Activated CD4-positive, alpha-beta T cell treated with anti-CD3 and anti-CD28 coated beads, Interleukin-2, amount 10 ng/mL, durations not matched to agents 7 days and 5 days (primary cell): Measurements from ENCODE around the gene ATP1A1. TPM values are rescaled to one million over a fixed set of nuclear protein-coding genes. Genes with fewer than 3 reads are reported as not detected.

Experiments
- CTCF ChIA-PET: fragments of 350-600 bp; sonication (Branson Sonifier 250); formaldehyde crosslinking; loops from one replicate; lab custom pipeline; 2021; ENCODE audit warnings: antibody characterized with exemption; lab: Charles Lee
- POLR2A ChIA-PET: fragments of 350-600 bp; sonication (Branson Sonifier 250); formaldehyde crosslinking; loops from one replicate; lab custom pipeline; 2021; ENCODE audit warnings: antibody characterized with exemption; lab: Charles Lee
- DNase-seq: peaks from one replicate; pipeline ENCODE4 v3.0.0-alpha.2; 2020
- H3K27ac Mint-ChIP-seq: one replicate; pipeline ENCODE4 v1.8.0; 2021; ENCODE audit warnings: mild to moderate bottlenecking, moderate library complexity, mixed read lengths
- H3K27me3 Mint-ChIP-seq: one replicate; pipeline ENCODE4 v1.8.0; 2021; ENCODE audit warnings: mixed read lengths
- H3K36me3 Mint-ChIP-seq: one replicate; pipeline ENCODE4 v1.8.0; 2021; ENCODE audit warnings: low read depth, mixed read lengths
- H3K4me1 Mint-ChIP-seq: one replicate; pipeline ENCODE4 v1.8.0; 2021; ENCODE audit warnings: mixed read lengths
- H3K4me3 Mint-ChIP-seq: one replicate; pipeline ENCODE4 v1.8.0; 2021; ENCODE audit warnings: mild to moderate bottlenecking, moderate library complexity, mixed read lengths
- H3K9me3 Mint-ChIP-seq: one replicate; pipeline ENCODE4 v1.8.0; 2021; ENCODE audit warnings: mixed read lengths
- total RNA-seq, 2 experiments: library from RNA; stranded (reverse); gene quantifications; one replicate each; pipeline ENCODE4 v1.2.3, GENCODE V29; 2021

The ATP1A1 gene
- total RNA-seq, 2 experiments from 2014 or later = 260 to 274 TPM

- H3K27ac Mint-ChIP-seq = no peak overlapping the region
- DNase-seq = no peak
- H3K27me3 Mint-ChIP-seq = peaks cover 18% of the 10 kb centered on the region
- CTCF ChIA-PET = interaction anchor here (1.1 kb wide), 1 partner anchor 8 kb away, joined by 3 read pairs; no protein-coding TSS in a partner anchor
- POLR2A ChIA-PET = no interaction called here
- H3K36me3 Mint-ChIP-seq = no peaks in the 10 kb centered on the region
- H3K4me1 Mint-ChIP-seq = no peaks in the 10 kb centered on the region
- no peaks in the 10 kb centered on the region for H3K9me3 Mint-ChIP-seq
- no peak overlapping the region for H3K4me3 Mint-ChIP-seq
Observed at GRCh38 chr1:116426401-116426800, 53.4 kb downstream of the ATP1A1 start.

DNA sequence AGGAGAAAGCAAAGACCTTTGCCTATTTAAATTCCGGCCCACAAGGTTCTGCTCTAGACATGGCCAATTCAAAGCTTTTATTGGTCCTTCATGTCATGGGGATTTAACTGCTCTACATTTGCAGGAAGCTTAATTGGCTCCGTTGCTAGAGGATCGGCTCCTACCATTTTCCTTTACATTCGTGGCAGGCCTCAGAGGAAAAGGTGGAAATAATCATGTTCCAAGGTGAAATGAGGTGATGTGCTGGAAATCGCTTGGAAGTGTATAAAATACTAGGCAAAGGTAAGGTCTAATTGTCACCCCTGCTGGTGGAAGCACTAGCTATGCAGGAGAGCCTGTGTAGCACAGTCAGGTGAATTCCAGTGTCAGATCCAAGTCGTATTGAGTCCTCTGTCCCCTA lies 55.5 kb downstream of the ATP1A1 start:
- Mint-ChIP-seq H3K9me3 (no peaks in the 10 kb centered on the region), H3K36me3 (no peaks in the 10 kb centered on the region), H3K27me3 (peaks cover 10% of the 10 kb centered on the region), H3K4me3 (no peak overlapping the region), H3K4me1 (no peaks in the 10 kb centered on the region), H3K27ac (no peak overlapping the region)
- ChIA-PET CTCF (interaction anchor here (2.0 kb wide), 1 partner anchor 10 kb away, joined by 9 read pairs; no protein-coding TSS in a partner anchor), POLR2A (no interaction called here)
- DNase-seq = no peak

GRCh38 chr1:116429821-116430374 lies 56.9 kb downstream of the ATP1A1 start:
- Mint-ChIP-seq H3K9me3 (no peaks in the 10 kb centered on the region), H3K27ac (no peak overlapping the region), H3K36me3 (no peaks in the 10 kb centered on the region), H3K4me1 (no peaks in the 10 kb centered on the region), H3K4me3 (no peak overlapping the region), H3K27me3 (no peaks in the 10 kb centered on the region)
- ChIA-PET CTCF (interaction anchor here (0.6 to 2.0 kb wide), 3 partner anchors 11 to 62 kb away, joined by 3 to 9 read pairs (median 3); no protein-coding TSS in a partner anchor), POLR2A (interaction anchor here (0.6 to 0.7 kb wide), 2 partner anchors 12 to 31 kb away, joined by 3 read pairs; no protein-coding TSS in a partner anchor)
- DNase-seq = no peak

- Mint-ChIP-seq H3K4me1 (no peaks in the 10 kb centered on the region), H3K9me3 (no peaks in the 10 kb centered on the region), H3K27ac (no peak overlapping the region), H3K4me3 (no peak overlapping the region), H3K36me3 (no peaks in the 10 kb centered on the region), H3K27me3 (peaks cover 4% of the 10 kb centered on the region)
- ChIA-PET POLR2A (no interaction called here), CTCF (interaction anchor here (1.0 kb wide), 1 partner anchor 54 kb away, joined by 3 read pairs; no protein-coding TSS in a partner anchor)
- no peak for DNase-seq
Observed at GRCh38 chr1:116431870-116432500, 58.9 kb downstream of the ATP1A1 start.

DNA sequence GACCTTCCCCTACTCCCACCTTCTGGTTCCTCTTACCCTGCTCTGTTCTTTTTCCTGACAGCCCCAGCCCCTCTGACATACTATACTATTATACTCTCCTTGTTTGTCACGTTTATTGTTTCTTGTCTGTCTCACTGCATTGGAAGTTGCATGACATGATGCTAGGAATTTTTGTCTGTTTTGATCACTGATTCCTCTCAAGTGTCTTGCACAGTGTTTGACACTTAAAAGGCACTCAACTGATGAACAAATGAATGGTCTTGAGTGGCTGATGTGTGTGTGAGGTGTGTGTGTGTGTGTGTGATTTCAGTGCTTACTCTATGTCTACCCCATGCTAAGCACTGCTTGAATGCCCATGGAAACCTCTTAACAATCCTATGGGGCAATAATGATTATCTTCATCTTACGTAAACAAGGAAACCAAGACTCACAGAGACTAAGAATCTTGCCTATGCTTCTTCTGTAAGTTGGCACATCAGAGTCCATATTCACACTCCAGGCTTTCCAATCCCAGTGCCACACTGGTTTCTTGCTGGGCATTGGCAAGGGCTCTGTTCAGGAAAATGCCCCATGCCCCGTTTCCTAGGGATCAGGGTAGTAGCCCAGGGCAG lies 59.7 kb downstream of the ATP1A1 start:
- H3K27me3 Mint-ChIP-seq = peaks cover 9% of the 10 kb centered on the region
- POLR2A ChIA-PET = no interaction called here
- H3K36me3 Mint-ChIP-seq = no peaks in the 10 kb centered on the region
- no peak overlapping the region for H3K27ac Mint-ChIP-seq
- H3K4me3 Mint-ChIP-seq = no peak overlapping the region
- CTCF ChIA-PET = interaction anchor here (1.0 to 1.1 kb wide), 3 partner anchors 12 to 53 kb away, joined by 3 read pairs; no protein-coding TSS in a partner anchor
- H3K9me3 Mint-ChIP-seq = no peaks in the 10 kb centered on the region
- no peak for DNase-seq
- H3K4me1 Mint-ChIP-seq = no peaks in the 10 kb centered on the region

DNA sequence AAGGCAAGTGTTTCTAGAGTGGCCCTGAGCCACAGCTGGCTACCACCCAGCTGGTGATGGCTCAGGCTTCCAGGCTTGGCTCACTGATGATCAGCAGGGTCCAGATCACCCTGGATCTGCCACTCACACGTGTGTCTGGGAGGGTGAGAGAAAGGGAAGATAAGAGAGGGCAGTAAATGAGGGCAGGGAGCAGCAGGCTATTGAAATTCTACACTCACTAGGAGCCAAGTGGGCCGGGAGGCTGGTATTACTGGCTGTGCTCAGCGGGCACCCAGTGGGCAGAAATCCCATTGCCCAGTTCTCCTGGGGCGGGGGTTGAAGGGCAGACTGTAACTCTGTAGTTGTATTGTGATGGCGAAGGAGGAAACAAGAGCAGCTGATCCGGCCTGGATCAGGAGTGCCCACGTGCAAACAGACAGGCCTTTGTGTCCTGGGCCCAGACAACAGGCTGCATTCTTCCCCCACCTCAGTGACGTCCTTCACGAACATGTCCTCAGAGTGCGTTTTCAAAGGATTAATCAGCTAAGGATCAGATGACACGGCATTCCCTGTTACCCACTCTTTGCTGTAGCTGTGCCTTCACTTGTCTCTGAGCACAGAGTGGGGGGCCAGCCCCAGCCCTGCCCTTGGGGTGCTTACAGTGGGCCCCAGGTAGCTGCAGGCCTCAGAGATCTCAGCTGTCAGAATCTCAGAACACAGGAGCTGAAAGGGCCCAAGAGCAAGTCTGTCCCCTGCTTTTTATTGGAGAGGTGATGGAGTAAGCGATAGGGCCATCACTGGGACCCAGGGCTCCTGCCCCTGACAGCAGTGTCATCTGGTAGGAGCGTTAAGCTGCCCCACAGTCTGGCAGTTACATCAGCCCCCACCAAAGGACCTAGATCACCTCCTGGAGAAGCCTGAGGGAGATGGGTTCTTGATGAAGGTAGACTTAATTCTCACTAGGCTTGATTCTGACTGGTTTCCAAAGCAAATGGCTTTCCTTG lies 60.5 kb downstream of the ATP1A1 start:
- no peaks in the 10 kb centered on the region for H3K36me3 Mint-ChIP-seq

GRCh38 chr1:116434849-116435248 lies 61.8 kb downstream of the ATP1A1 start:
- DNase-seq = no peak
- ChIA-PET CTCF (no interaction called here), POLR2A (no interaction called here)
- H3K36me3 Mint-ChIP-seq = no peaks in the 10 kb centered on the region
- no peaks in the 10 kb centered on the region for H3K9me3 Mint-ChIP-seq
- H3K4me3 Mint-ChIP-seq = no peak overlapping the region
- no peak overlapping the region for H3K27ac Mint-ChIP-seq
- H3K27me3 Mint-ChIP-seq = peaks cover 26% of the 10 kb centered on the region
- no peaks in the 10 kb centered on the region for H3K4me1 Mint-ChIP-seq

More for the DNA sequence above, 60.5 kb downstream of the ATP1A1 start:
- H3K27ac Mint-ChIP-seq = no peak overlapping the region
- ChIA-PET POLR2A (no interaction called here), CTCF (interaction anchor here (0.8 to 1.1 kb wide), 3 partner anchors 12 to 52 kb away, joined by 3 read pairs; no protein-coding TSS in a partner anchor)
- H3K4me1 Mint-ChIP-seq = no peaks in the 10 kb centered on the region
- no peak for DNase-seq
- peaks cover 17% of the 10 kb centered on the region for H3K27me3 Mint-ChIP-seq
- H3K9me3 Mint-ChIP-seq = no peaks in the 10 kb centered on the region
- H3K4me3 Mint-ChIP-seq = no peak overlapping the region

GRCh38 chr1:116435806-116436610 lies 63.0 kb downstream of the ATP1A1 start:
- Mint-ChIP-seq H3K4me3 (no peak overlapping the region), H3K36me3 (no peaks in the 10 kb centered on the region), H3K9me3 (no peaks in the 10 kb centered on the region), H3K27ac (no peak overlapping the region), H3K4me1 (no peaks in the 10 kb centered on the region), H3K27me3 (peaks cover 34% of the 10 kb centered on the region)
- CTCF ChIA-PET = interaction anchor here (0.7 kb wide), 1 partner anchor 8 kb away, joined by 3 read pairs; no protein-coding TSS in a partner anchor
- no peak for DNase-seq
- POLR2A ChIA-PET = no interaction called here

GRCh38 chr1:116436611-116436970 lies 63.5 kb downstream of the ATP1A1 start:
- H3K4me1 Mint-ChIP-seq = no peaks in the 10 kb centered on the region
- no peaks in the 10 kb centered on the region for H3K9me3 Mint-ChIP-seq
- H3K27me3 Mint-ChIP-seq = peaks cover 34% of the 10 kb centered on the region
- ChIA-PET CTCF (no interaction called here), POLR2A (no interaction called here)
- DNase-seq = no peak
- no peak overlapping the region for H3K27ac Mint-ChIP-seq
- no peak overlapping the region for H3K4me3 Mint-ChIP-seq
- H3K36me3 Mint-ChIP-seq = no peaks in the 10 kb centered on the region

GRCh38 chr1:116439701-116440100 lies 66.7 kb downstream of the ATP1A1 start:
- Mint-ChIP-seq H3K4me1 (no peaks in the 10 kb centered on the region), H3K9me3 (no peaks in the 10 kb centered on the region), H3K4me3 (no peak overlapping the region), H3K36me3 (no peaks in the 10 kb centered on the region), H3K27me3 (peaks cover 34% of the 10 kb centered on the region), H3K27ac (no peak overlapping the region)
- no peak for DNase-seq
- ChIA-PET POLR2A (no interaction called here), CTCF (no interaction called here)

DNA sequence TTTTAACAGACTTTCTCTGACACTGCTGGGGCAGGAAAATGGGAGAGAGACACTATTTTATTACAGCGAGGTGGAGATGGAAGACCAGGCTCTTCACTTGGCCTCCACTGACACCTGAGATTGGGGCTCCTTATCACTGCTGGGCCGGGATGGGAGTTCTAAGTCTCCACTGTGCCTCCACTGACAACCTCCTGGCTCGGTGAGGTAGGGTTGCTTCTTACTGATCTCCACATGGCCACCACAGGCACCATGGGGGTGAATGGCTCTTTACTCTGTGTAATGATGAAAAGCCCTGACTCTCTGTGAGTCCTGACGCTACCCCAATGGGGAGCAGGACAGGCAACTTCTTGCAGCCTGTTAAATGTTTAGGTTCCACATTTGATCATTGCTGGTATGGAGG lies 67.7 kb downstream of the ATP1A1 start:
- CTCF ChIA-PET = no interaction called here
- POLR2A ChIA-PET = interaction anchor here (0.6 kb wide), 1 partner anchor 211 kb away, joined by 9 read pairs; no protein-coding TSS in a partner anchor
- no peaks in the 10 kb centered on the region for H3K36me3 Mint-ChIP-seq
- H3K9me3 Mint-ChIP-seq = no peaks in the 10 kb centered on the region
- no peak for DNase-seq
- H3K27me3 Mint-ChIP-seq = peaks cover 32% of the 10 kb centered on the region
- no peak overlapping the region for H3K27ac Mint-ChIP-seq
- no peaks in the 10 kb centered on the region for H3K4me1 Mint-ChIP-seq
- no peak overlapping the region for H3K4me3 Mint-ChIP-seq
